ENCODE measurements around the gene SCAPER. TPM values are rescaled to one million over a fixed set of nuclear protein-coding genes. Genes with fewer than 3 reads are reported as not detected.
A peak's percentile ranks its signal among the peaks of the same experiment; 100 is the strongest.

Gene SCAPER
- total RNA-seq, 1 donor from 2014 or later: 42.6 TPM

GRCh38 chr15:76585576-76585897 lies 319.6 kb downstream of the SCAPER start:
- Histone ChIP-seq H3K36me3 (peaks cover 4% of the 10 kb centered on the region), H3K4me3 (no peak overlapping the region), H3K27ac (replicated peaks) (peak overlapping the region; percentile 79), H3K27me3 (ENCODE audit: low read depth) (no peaks in the 10 kb centered on the region), H3K4me1 (peaks cover 16% of the 10 kb centered on the region), H3K9me3 (replicated peaks) (peaks cover 36% of the 10 kb centered on the region)
- intact Hi-C loops (cut with micrococcal nuclease): no loop called here
- no peak for DNase-seq
- TF ChIP-seq, protein P1, sequence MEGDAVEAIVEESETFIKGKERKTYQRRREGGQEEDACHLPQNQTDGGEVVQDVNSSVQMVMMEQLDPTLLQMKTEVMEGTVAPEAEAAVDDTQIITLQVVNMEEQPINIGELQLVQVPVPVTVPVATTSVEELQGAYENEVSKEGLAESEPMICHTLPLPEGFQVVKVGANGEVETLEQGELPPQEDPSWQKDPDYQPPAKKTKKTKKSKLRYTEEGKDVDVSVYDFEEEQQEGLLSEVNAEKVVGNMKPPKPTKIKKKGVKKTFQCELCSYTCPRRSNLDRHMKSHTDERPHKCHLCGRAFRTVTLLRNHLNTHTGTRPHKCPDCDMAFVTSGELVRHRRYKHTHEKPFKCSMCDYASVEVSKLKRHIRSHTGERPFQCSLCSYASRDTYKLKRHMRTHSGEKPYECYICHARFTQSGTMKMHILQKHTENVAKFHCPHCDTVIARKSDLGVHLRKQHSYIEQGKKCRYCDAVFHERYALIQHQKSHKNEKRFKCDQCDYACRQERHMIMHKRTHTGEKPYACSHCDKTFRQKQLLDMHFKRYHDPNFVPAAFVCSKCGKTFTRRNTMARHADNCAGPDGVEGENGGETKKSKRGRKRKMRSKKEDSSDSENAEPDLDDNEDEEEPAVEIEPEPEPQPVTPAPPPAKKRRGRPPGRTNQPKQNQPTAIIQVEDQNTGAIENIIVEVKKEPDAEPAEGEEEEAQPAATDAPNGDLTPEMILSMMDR (IDR thresholded peaks at IDR 0.05; ENCODE audit: borderline replicate concordance): no peak

GRCh38 chr15:76584868-76585575 lies 320.1 kb downstream of the SCAPER start:
- H3K27me3 ChIP-seq (ENCODE audit: low read depth): no peaks in the 10 kb centered on the region
- DNase-seq: no peak
- H3K27ac ChIP-seq (replicated peaks): peak overlapping the region; percentile 79
- peaks cover 41% of the 10 kb centered on the region for H3K9me3 ChIP-seq (replicated peaks)
- intact Hi-C loops (cut with micrococcal nuclease): no loop called here
- TF ChIP-seq, protein P1 (IDR thresholded peaks at IDR 0.05; ENCODE audit: borderline replicate concordance): no peak
- peaks cover 16% of the 10 kb centered on the region for H3K4me1 ChIP-seq
- no peak overlapping the region for H3K4me3 ChIP-seq
- H3K36me3 ChIP-seq: peaks cover 4% of the 10 kb centered on the region

GRCh38 chr15:76582550-76582949 lies 322.6 kb downstream of the SCAPER start:
- H3K27me3 ChIP-seq (ENCODE audit: low read depth): no peaks in the 10 kb centered on the region
- peaks cover 21% of the 10 kb centered on the region for H3K4me1 ChIP-seq
- no peak overlapping the region for H3K4me3 ChIP-seq
- no peak overlapping the region for H3K27ac ChIP-seq (replicated peaks)
- intact Hi-C loops (cut with micrococcal nuclease): no loop called here
- H3K9me3 ChIP-seq (replicated peaks): peaks cover 47% of the 10 kb centered on the region
- no peak for DNase-seq
- H3K36me3 ChIP-seq: no peaks in the 10 kb centered on the region
- TF ChIP-seq, protein P1 (IDR thresholded peaks at IDR 0.05; ENCODE audit: borderline replicate concordance): no peak

DNA sequence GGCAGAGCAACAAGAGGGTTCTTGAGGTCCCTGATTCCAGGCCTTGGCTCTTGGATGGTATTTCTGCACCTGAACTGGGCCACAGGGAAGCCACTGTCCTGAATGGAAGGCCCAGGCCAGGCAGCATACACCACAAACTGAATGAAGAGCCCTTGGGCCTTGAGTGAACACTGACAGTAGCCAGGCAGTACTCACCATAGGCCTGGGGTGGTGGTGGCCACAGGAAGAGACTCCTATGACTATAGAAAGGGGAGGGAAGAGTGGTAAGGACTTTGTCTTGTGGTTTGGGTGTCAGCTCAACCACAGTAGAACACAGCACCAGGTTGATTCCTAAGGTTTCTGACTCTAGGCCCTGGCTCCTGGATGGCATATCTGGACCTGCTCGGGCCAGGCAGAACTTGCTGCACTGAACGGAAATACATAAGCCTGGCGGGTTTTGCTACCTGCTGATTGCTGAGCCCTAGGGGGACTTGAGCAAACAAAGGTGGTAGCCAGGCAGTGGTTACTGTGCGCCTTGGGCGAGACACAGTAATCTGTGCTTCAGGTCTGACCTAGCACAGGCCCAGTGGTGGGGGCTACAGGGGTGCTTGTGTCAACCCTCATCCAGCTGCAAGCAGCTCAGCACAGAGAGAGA lies 327.1 kb downstream of the SCAPER start:
- H3K27ac ChIP-seq (replicated peaks): peak overlapping the region; percentile 76
- H3K4me3 ChIP-seq: no peak overlapping the region
- no peaks in the 10 kb centered on the region for H3K36me3 ChIP-seq

DNA sequence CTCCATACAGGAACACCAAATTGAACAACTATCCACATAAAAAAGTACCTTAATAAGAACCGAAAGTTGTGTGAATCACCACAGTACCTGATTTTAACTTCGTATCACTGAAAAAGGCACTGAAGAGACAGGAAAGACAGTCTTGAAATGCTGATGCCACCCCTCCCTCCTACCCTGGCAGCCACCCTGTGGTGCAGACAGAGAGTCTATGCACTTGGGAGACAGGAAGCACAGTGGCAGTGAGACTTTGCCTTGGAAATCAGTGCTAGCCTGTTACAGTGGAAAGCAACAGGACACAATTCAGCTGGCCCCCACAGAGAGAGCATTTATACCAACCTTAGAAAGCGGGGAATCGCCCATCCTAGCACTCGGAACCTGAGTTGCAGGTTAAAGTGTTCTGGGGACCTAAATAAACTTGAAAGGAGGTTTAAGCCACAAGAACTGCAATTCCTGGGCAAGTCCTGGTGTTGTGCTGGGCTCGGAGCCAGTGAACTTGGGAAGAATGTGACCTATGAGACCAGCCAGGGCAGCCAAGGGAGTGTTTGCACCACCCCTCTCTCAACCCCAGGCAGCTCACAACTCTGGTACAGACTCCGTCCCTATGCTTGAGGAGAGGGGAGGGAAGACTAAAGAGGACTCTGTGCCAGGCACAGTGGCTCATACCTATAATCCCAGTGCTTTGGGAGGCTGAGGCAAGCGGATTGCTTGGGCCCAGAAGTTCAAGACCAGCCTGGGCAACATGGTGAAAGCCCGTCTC lies 328.4 kb downstream of the SCAPER start:
- no peaks in the 10 kb centered on the region for H3K27me3 ChIP-seq (ENCODE audit: low read depth)
- peaks cover 22% of the 10 kb centered on the region for H3K9me3 ChIP-seq (replicated peaks)
- peaks cover 36% of the 10 kb centered on the region for H3K4me1 ChIP-seq
- peak; percentile 79 for DNase-seq
- peak overlapping the region; percentile 76 for H3K27ac ChIP-seq (replicated peaks)
- H3K36me3 ChIP-seq: no peaks in the 10 kb centered on the region
- TF ChIP-seq, protein P1 (IDR thresholded peaks at IDR 0.05; ENCODE audit: borderline replicate concordance): no peak
- intact Hi-C loops (cut with micrococcal nuclease): no loop called here
- H3K4me3 ChIP-seq: peak overlapping the region; percentile 37

More for the DNA sequence above, 327.1 kb downstream of the SCAPER start:
- peaks cover 35% of the 10 kb centered on the region for H3K9me3 ChIP-seq (replicated peaks)
- H3K27me3 ChIP-seq (ENCODE audit: low read depth): no peaks in the 10 kb centered on the region
- DNase-seq: no peak
- H3K4me1 ChIP-seq: peaks cover 29% of the 10 kb centered on the region
- intact Hi-C loops (cut with micrococcal nuclease): no loop called here
- TF ChIP-seq, protein P1 (IDR thresholded peaks at IDR 0.05; ENCODE audit: borderline replicate concordance): no peak

Measured in left ventricle myocardium inferior (tissue), 1 donor.